Measurements from ENCODE around the gene YPEL1.

GRCh38 chr22:21728270-21728669, 7.3 kb downstream of the YPEL1 start:
- no peak for TF ChIP-seq CTCF (IDR thresholded peaks at IDR 0.05)
- no peak for TF ChIP-seq EZH2 (IDR thresholded peaks at IDR 0.05)
- no peak for TF ChIP-seq EZH2phosphoT487 (IDR thresholded peaks at IDR 0.05)

All from neural progenitor cell (in vitro differentiated cells).